HepG2 (cell line): Measurements from ENCODE around the gene UBE2D4. TPM values are rescaled to one million over a fixed set of nuclear protein-coding genes. Genes with fewer than 3 reads are reported as not detected.

Source experiments
- ELF3 ChIP-seq: IDR thresholded peaks from 2 replicates; pipeline ENCODE4 v1.6.1; 2016; ENCODE audit warnings: missing genetic modification reagents, missing compliant biosample characterization
- KDM1A ChIP-seq: IDR thresholded peaks from 2 replicates; pipeline ENCODE4 v1.6.1; 2016; ENCODE audit warnings: missing compliant biosample characterization
- KLF16 ChIP-seq, 2 experiments: sonication (generic) in 1 of 2; formaldehyde crosslinking in 1 of 2; IDR thresholded peaks; 2 replicates each; pipeline versions ENCODE4 v1.6.1 to v1.8.0; 2016 to 2023; ENCODE audit warnings: missing genetic modification reagents in 2 of 2, missing compliant biosample characterization in 1 of 2
- PAWR ChIP-seq: sonication (generic); formaldehyde crosslinking; IDR thresholded peaks from 2 replicates; pipeline ENCODE4 v1.4.0; 2020; ENCODE audit warnings: missing genetic modification reagents, mild to moderate bottlenecking, borderline replicate concordance
- POLR2G ChIP-seq: fragments of 200-400 bp; formaldehyde crosslinking; IDR thresholded peaks from 2 replicates; pipeline ENCODE4 v1.6.1; 2018; ENCODE audit warnings: mild to moderate bottlenecking, low read depth, low read length, moderate library complexity
- TBX2 ChIP-seq: sonication (generic); formaldehyde crosslinking; IDR thresholded peaks from 2 replicates; pipeline ENCODE4 v1.5.0; 2020; ENCODE audit warnings: missing genetic modification reagents, mild to moderate bottlenecking, borderline replicate concordance
- ZNF317 ChIP-seq: sonication (generic); formaldehyde crosslinking; IDR thresholded peaks from 2 replicates; pipeline ENCODE4 v1.5.0; 2020; ENCODE audit warnings: mild to moderate bottlenecking, missing genetic modification reagents
- ZNF563 ChIP-seq: sonication (generic); formaldehyde crosslinking; IDR thresholded peaks from 2 replicates; pipeline ENCODE4 v1.8.0; 2022; ENCODE audit warnings: mild to moderate bottlenecking, moderate library complexity, missing genetic modification reagents
- ZNF614 ChIP-seq: IDR thresholded peaks from 2 replicates; pipeline ENCODE4 v1.6.1; 2018; ENCODE audit warnings: missing biosample characterization, missing genetic modification reagents, inconsistent platforms, borderline replicate concordance
- ZNF615 ChIP-seq: sonication (generic); formaldehyde crosslinking; IDR thresholded peaks from 2 replicates; pipeline ENCODE4 v1.5.0; 2020; ENCODE audit warnings: mild to moderate bottlenecking, missing genetic modification reagents, borderline replicate concordance
- ZNF776 ChIP-seq: sonication (generic); formaldehyde crosslinking; IDR thresholded peaks from 2 replicates; pipeline ENCODE4 v1.4.0; 2020; ENCODE audit warnings: mild to moderate bottlenecking, missing genetic modification reagents
- ZZZ3 ChIP-seq: sonication (generic); formaldehyde crosslinking; IDR thresholded peaks from 2 replicates; pipeline ENCODE4 v1.4.0; 2020; ENCODE audit warnings: missing genetic modification reagents, mild to moderate bottlenecking, borderline replicate concordance
- polyA plus RNA-seq, 8 experiments: library from polyadenylated mRNA; depleted of rRNA in 3 of 8; stranded (reverse) in 7 of 8; unstranded in 1 of 8; fragments of >200 nt; fragmentation: Illumina TruSeq in 4 of 8; extraction: Trizol in 4 of 8; gene quantifications; 2 replicates each; pipeline versions ENCODE4 v1.2.1 to v1.2.3, GENCODE V29; 2011 to 2016; ENCODE audit warnings: low read depth in 4 of 8, missing spikeins in 1 of 8, mixed read lengths in 1 of 8; ENCODE audit not compliant: insufficient read depth in 1 of 8
- total RNA-seq, 5 experiments: library from RNA; depleted of rRNA; stranded (reverse); fragments of >200 nt; fragmentation: Illumina TruSeq; extraction: Trizol; gene quantifications; 2 replicates each; pipeline ENCODE4 v1.2.3, GENCODE V29; 2016; ENCODE audit warnings: low read depth in 1 of 5
- TF ChIP-seq, protein P1 (sequence below): sonication (generic); formaldehyde crosslinking; conservative IDR thresholded peaks from 2 replicates; pipeline ENCODE4 v1.4.0; 2020; ENCODE audit warnings: missing genetic modification reagents
- TF ChIP-seq, protein P2 (sequence below): sonication (generic); formaldehyde crosslinking; IDR thresholded peaks from 2 replicates; pipeline ENCODE4 v1.8.0; 2022; ENCODE audit warnings: low read depth, missing genetic modification reagents
- TF ChIP-seq, protein P3 (sequence below): IDR thresholded peaks from 2 replicates; pipeline ENCODE4 v1.6.1; 2018; ENCODE audit warnings: missing genetic modification reagents
- TF ChIP-seq, protein P4 (sequence below): IDR thresholded peaks from 2 replicates; pipeline ENCODE4 v1.6.1; 2012; ENCODE audit warnings: low read depth, low read length, improper control_type of control experiment
- TF ChIP-seq, protein P5 (sequence below): fragments of 450-650 bp; IDR thresholded peaks from 2 replicates; pipeline ENCODE4 v1.6.1; 2016
- TF ChIP-seq, protein P6 (sequence below): sonication (generic); formaldehyde crosslinking; IDR thresholded peaks from 2 replicates; pipeline ENCODE4 v1.4.0; 2020; ENCODE audit warnings: mild to moderate bottlenecking, missing genetic modification reagents

Gene UBE2D4
- total and polyA plus RNA-seq, 2 of the 13 experiments (the other 11 are each of a cell fraction or from before 2014, with no cell fraction given): 9.9 to 16.0 TPM

DNA sequence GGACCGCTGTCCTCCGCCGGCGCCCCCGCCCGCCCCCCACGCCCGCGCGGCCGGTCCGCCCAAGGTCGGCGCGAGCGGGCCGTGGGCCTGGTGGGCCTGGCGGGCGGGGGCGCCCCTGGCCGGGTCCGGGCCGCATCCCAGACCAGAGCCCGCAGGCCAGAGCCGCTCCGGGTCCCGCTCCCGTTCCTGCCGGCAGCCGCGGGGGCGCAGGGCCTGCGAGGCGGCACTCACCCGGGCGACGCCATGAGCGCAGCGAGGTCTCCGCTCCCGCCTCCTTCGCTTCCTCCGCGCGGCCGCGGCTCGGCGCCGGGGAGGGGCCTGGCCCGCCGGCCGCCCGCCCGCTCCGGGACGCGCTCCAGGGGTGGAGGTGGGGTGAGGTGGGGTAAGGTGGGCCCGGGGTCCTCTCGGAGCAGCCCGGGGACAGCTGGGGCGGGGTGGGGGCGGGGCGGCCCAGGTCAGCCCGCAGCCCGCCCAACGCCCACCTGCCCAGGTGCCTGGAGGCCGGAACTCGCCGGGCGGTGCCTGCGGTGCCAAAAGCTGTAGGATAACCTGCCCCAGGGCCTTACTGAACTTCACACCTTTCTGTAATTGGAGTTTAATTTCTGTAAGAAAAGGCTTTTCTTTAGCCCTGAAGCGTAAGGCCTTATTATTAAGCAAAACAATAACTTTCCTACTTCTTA lies 19.8 kb upstream of the UBE2D4 start, which contains the start of gene URGCP (continued):
- TF ChIP-seq ZNF776 (CRISPR knock-in tag) (peak; percentile 36; the same call in 1 of the 2 replicates), PAWR (no peak), KLF16 (CRISPR knock-in tag; IDR thresholded peaks at IDR 0.05) (0 out of 4 replicates have a peak, but pooled peaks of 1 of the 2 experiments have one; percentile 31), TBX2 (no peak), ELF3 (peak; percentile 15; the same call in 1 of the 2 replicates), KDM1A (CRISPR knock-in tag) (no peak), ZNF614 (CRISPR knock-in tag) (no peak), ZNF317 (CRISPR knock-in tag) (no peak), ZNF615 (no peak), POLR2G (peak; percentile 67), ZNF563 (CRISPR knock-in tag) (peak; percentile 76; the same call in 1 of the 2 replicates), ZZZ3 (CRISPR knock-in tag) (no peak)
- TF ChIP-seq, protein P1, sequence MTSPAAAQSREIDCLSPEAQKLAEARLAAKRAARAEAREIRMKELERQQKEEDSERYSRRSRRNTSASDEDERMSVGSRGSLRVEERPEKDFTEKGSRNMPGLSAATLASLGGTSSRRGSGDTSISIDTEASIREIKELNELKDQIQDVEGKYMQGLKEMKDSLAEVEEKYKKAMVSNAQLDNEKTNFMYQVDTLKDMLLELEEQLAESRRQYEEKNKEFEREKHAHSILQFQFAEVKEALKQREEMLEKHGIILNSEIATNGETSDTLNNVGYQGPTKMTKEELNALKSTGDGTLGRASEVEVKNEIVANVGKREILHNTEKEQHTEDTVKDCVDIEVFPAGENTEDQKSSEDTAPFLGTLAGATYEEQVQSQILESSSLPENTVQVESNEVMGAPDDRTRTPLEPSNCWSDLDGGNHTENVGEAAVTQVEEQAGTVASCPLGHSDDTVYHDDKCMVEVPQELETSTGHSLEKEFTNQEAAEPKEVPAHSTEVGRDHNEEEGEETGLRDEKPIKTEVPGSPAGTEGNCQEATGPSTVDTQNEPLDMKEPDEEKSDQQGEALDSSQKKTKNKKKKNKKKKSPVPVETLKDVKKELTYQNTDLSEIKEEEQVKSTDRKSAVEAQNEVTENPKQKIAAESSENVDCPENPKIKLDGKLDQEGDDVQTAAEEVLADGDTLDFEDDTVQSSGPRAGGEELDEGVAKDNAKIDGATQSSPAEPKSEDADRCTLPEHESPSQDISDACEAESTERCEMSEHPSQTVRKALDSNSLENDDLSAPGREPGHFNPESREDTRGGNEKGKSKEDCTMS (CRISPR knock-in tag): no peak
- TF ChIP-seq, protein P2, sequence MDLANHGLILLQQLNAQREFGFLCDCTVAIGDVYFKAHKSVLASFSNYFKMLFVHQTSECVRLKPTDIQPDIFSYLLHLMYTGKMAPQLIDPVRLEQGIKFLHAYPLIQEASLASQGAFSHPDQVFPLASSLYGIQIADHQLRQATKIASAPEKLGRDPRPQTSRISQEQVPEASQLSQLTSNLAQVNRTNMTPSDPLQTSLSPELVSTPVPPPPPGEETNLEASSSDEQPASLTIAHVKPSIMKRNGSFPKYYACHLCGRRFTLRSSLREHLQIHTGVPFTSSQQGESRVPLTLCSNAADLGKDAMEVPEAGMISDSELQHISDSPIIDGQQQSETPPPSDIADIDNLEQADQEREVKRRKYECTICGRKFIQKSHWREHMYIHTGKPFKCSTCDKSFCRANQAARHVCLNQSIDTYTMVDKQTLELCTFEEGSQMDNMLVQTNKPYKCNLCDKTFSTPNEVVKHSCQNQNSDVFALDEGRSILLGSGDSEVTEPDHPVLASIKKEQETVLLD (CRISPR knock-in tag): no peak
- TF ChIP-seq, protein P3, sequence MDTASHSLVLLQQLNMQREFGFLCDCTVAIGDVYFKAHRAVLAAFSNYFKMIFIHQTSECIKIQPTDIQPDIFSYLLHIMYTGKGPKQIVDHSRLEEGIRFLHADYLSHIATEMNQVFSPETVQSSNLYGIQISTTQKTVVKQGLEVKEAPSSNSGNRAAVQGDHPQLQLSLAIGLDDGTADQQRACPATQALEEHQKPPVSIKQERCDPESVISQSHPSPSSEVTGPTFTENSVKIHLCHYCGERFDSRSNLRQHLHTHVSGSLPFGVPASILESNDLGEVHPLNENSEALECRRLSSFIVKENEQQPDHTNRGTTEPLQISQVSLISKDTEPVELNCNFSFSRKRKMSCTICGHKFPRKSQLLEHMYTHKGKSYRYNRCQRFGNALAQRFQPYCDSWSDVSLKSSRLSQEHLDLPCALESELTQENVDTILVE (CRISPR knock-in tag): no peak
- TF ChIP-seq, protein P4, sequence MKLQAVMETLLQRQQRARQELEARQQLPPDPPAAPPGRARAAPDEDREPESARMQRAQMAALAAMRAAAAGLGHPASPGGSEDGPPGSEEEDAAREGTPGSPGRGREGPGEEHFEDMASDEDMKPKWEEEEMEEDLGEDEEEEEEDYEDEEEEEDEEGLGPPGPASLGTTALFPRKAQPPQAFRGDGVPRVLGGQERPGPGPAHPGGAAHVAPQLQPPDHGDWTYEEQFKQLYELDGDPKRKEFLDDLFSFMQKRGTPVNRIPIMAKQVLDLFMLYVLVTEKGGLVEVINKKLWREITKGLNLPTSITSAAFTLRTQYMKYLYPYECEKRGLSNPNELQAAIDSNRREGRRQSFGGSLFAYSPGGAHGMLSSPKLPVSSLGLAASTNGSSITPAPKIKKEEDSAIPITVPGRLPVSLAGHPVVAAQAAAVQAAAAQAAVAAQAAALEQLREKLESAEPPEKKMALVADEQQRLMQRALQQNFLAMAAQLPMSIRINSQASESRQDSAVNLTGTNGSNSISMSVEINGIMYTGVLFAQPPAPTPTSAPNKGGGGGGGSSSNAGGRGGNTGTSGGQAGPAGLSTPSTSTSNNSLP: no peak
- TF ChIP-seq, protein P5, sequence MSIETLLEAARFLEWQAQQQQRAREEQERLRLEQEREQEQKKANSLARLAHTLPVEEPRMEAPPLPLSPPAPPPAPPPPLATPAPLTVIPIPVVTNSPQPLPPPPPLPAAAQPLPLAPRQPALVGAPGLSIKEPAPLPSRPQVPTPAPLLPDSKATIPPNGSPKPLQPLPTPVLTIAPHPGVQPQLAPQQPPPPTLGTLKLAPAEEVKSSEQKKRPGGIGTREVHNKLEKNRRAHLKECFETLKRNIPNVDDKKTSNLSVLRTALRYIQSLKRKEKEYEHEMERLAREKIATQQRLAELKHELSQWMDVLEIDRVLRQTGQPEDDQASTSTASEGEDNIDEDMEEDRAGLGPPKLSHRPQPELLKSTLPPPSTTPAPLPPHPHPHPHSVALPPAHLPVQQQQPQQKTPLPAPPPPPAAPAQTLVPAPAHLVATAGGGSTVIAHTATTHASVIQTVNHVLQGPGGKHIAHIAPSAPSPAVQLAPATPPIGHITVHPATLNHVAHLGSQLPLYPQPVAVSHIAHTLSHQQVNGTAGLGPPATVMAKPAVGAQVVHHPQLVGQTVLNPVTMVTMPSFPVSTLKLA: no peak
- TF ChIP-seq, protein P6, sequence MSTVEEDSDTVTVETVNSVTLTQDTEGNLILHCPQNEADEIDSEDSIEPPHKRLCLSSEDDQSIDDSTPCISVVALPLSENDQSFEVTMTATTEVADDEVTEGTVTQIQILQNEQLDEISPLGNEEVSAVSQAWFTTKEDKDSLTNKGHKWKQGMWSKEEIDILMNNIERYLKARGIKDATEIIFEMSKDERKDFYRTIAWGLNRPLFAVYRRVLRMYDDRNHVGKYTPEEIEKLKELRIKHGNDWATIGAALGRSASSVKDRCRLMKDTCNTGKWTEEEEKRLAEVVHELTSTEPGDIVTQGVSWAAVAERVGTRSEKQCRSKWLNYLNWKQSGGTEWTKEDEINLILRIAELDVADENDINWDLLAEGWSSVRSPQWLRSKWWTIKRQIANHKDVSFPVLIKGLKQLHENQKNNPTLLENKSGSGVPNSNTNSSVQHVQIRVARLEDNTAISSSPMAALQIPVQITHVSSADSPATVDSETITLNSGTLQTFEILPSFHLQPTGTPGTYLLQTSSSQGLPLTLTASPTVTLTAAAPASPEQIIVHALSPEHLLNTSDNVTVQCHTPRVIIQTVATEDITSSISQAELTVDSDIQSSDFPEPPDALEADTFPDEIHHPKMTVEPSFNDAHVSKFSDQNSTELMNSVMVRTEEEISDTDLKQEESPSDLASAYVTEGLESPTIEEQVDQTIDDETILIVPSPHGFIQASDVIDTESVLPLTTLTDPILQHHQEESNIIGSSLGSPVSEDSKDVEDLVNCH (CRISPR knock-in tag): no peak
